PC-9 (cell line): Measurements from ENCODE around the gene FAT1. TPM values are rescaled to one million over a fixed set of nuclear protein-coding genes. Genes with fewer than 3 reads are reported as not detected.

Source experiments
- BruUV-seq: library from RNA; stranded (reverse); fragments of 400-500 nt; replicated peaks from 2 replicates; lab custom pipeline; 2021; lab: Mats Ljungman, UMichigan
- CTCF ChIA-PET: fragments of 300-600 bp; sonication (Branson Sonifier 250); formaldehyde crosslinking; loops from one replicate; lab custom pipeline; 2022; ENCODE audit warnings: antibody characterized with exemption; lab: Charles Lee
- POLR2A ChIA-PET: fragments of 300-600 bp; sonication (Branson Sonifier 250); formaldehyde crosslinking; loops from one replicate; lab custom pipeline; 2022; ENCODE audit warnings: antibody characterized with exemption; ENCODE audit not compliant: unreplicated experiment; lab: Charles Lee
- DNase-seq, 2 experiments: peaks; one replicate each; pipeline versions ENCODE4 v3.0.0 to v3.0.0-alpha.2; 2015 to 2022; ENCODE audit warnings: mixed read lengths in 1 of 2
- H2AFZ ChIP-seq: fragments of 200-600 bp; sonication (generic); 2 replicates; pipeline ENCODE4 v1.8.1; 2017; ENCODE audit warnings: antibody characterized with exemption
- H3F3A ChIP-seq: fragments of 200-600 bp; sonication (generic); 2 replicates; pipeline ENCODE4 v1.8.1; 2017; ENCODE audit warnings: antibody characterized with exemption, mild to moderate bottlenecking, low read depth; ENCODE audit not compliant: insufficient read depth
- H3K27ac ChIP-seq: fragments of 200-600 bp; sonication (generic); 2 replicates; pipeline ENCODE4 v1.6.1; 2016; ENCODE audit warnings: mixed run types
- H3K27me3 ChIP-seq: fragments of 200-600 bp; sonication (generic); 2 replicates; pipeline ENCODE4 v1.6.1; 2016; ENCODE audit warnings: low read depth, mixed run types; ENCODE audit not compliant: insufficient read depth
- H3K36me3 ChIP-seq: fragments of 200-600 bp; sonication (generic); 2 replicates; pipeline ENCODE4 v1.6.1; 2016; ENCODE audit warnings: low read depth, mixed run types
- H3K4me1 ChIP-seq: fragments of 200-600 bp; sonication (generic); replicated peaks from 2 replicates; pipeline ENCODE4 v1.6.1; 2016; ENCODE audit warnings: mixed run types; ENCODE audit not compliant: insufficient read depth
- H3K4me2 ChIP-seq: fragments of 200-600 bp; sonication (generic); 2 replicates; pipeline ENCODE4 v1.6.1; 2017; ENCODE audit warnings: mixed run types
- H3K4me3 ChIP-seq: fragments of 200-600 bp; sonication (generic); 2 replicates; pipeline ENCODE4 v1.6.1; 2016; ENCODE audit warnings: mixed run types
- H3K79me2 ChIP-seq: fragments of 200-600 bp; sonication (generic); 2 replicates; pipeline ENCODE4 v1.6.1; 2017; ENCODE audit warnings: low read depth, mixed run types
- H3K9me2 ChIP-seq: fragments of 200-600 bp; sonication (generic); 2 replicates; pipeline ENCODE4 v1.8.1; 2017; ENCODE audit warnings: mild to moderate bottlenecking; ENCODE audit not compliant: insufficient read depth
- H3K9me3 ChIP-seq: fragments of 200-600 bp; sonication (generic); 2 replicates; pipeline ENCODE4 v1.8.1; 2016; ENCODE audit warnings: low read depth; ENCODE audit not compliant: insufficient read depth
- H4K20me1 ChIP-seq: fragments of 200-600 bp; sonication (generic); 2 replicates; pipeline ENCODE4 v1.8.1; 2017; ENCODE audit not compliant: insufficient read depth
- EZH2 ChIP-seq: fragments of 200-600 bp; sonication (generic); IDR thresholded peaks from 2 replicates; pipeline ENCODE4 v1.8.0; 2017; ENCODE audit warnings: antibody characterized with exemption, low read depth
- intact Hi-C: fragments of 100-400 bp; cut with micrococcal nuclease; formaldehyde crosslinking; loops from one replicate; pipeline ENCODE4 v1.10.0; 2022; ENCODE audit not compliant: unreplicated experiment
- total RNA-seq: library from RNA; stranded (reverse); gene quantifications from 2 replicates; pipeline ENCODE4 v1.2.3, GENCODE V29; 2021
- TF ChIP-seq, protein P1 (sequence below): fragments of 200-600 bp; sonication (generic); conservative IDR thresholded peaks from 2 replicates; pipeline ENCODE4 v1.6.1; 2017; ENCODE audit warnings: mixed run types, antibody characterized with exemption, mild to moderate bottlenecking, moderate library complexity

FAT1 gene
- total RNA-seq, 1 experiment from 2014 or later, result 73.2 TPM

DNA sequence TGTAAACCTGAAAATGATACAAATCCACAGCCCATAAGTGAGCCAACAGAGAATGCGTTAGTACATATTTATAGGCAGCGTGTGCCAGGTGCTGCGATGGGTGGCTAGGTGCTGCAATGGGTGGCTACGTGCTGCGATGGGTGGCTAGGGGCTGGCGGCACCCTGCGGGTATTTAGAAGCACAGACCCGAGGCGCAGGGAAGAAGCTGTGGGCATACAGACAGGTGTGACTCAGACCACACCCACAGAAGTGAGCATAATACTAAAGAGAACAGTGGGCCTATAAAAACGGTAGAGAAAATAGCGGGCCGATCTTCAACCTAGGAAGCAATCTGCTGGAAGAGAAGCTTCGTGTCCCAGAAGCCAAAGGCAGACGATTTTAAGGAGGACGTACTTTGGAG lies 81.1 kb downstream of the FAT1 start:
- H2AFZ ChIP-seq, result no peak overlapping the region
- H3K27me3 ChIP-seq, result no peaks in the 10 kb centered on the region
- no TSS peak for BruUV-seq
- ChIA-PET POLR2A (no interaction called here), CTCF (interaction anchor here (0.7 kb wide), 1 partner anchor 780 kb away, joined by 5 read pairs; no protein-coding TSS in a partner anchor)
- no peak overlapping the region for H3K4me2 ChIP-seq
- no peaks in the 10 kb centered on the region for H3K79me2 ChIP-seq
- H4K20me1 ChIP-seq, result no peaks in the 10 kb centered on the region
- TF ChIP-seq, protein P1, sequence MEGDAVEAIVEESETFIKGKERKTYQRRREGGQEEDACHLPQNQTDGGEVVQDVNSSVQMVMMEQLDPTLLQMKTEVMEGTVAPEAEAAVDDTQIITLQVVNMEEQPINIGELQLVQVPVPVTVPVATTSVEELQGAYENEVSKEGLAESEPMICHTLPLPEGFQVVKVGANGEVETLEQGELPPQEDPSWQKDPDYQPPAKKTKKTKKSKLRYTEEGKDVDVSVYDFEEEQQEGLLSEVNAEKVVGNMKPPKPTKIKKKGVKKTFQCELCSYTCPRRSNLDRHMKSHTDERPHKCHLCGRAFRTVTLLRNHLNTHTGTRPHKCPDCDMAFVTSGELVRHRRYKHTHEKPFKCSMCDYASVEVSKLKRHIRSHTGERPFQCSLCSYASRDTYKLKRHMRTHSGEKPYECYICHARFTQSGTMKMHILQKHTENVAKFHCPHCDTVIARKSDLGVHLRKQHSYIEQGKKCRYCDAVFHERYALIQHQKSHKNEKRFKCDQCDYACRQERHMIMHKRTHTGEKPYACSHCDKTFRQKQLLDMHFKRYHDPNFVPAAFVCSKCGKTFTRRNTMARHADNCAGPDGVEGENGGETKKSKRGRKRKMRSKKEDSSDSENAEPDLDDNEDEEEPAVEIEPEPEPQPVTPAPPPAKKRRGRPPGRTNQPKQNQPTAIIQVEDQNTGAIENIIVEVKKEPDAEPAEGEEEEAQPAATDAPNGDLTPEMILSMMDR, result no peak
- TF ChIP-seq EZH2, result no peak
- H3K36me3 ChIP-seq, result no peaks in the 10 kb centered on the region
- no peaks in the 10 kb centered on the region for H3K9me2 ChIP-seq
- no peak overlapping the region for H3K27ac ChIP-seq
- intact Hi-C loops, result loop anchor here (5.0 kb wide), 1 partner anchor 35 kb away; no protein-coding TSS in a partner anchor
- DNase-seq, result no peak
- peaks cover 16% of the 10 kb centered on the region for H3K4me1 ChIP-seq
- H3K4me3 ChIP-seq, result no peak overlapping the region
- H3K9me3 ChIP-seq, result no peaks in the 10 kb centered on the region
- H3F3A ChIP-seq, result peaks cover 9% of the 10 kb centered on the region

DNA sequence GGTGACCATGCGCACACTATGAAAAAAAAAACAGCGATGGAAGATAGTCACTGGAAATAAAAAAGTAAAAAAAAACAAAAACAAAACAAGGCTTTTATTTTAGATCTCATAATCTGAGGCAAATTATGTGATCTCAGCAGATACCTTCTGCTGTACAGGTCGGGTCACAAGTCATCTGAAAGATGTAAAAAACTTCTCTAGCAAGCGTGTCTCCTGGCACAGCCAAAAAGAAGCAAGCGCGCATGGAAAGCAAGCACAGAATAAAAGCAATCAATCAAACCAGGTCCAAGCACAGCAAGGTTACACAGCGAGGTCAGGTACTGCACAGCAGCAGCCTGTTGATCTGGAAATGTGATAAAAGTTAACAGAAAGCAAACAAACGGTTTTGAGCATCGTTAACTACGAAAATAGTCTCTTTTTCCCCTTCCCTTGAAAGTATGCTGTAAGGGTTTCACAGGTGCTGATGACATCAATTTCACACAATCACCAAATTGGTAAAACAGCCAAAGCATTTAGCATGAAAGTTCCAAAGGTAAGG lies 89.0 kb downstream of the FAT1 start:
- no peak overlapping the region for H3K4me2 ChIP-seq
- no peaks in the 10 kb centered on the region for H3F3A ChIP-seq
- no peaks in the 10 kb centered on the region for H4K20me1 ChIP-seq
- H3K4me1 ChIP-seq, result no peaks in the 10 kb centered on the region
- intact Hi-C loops, result no loop called here
- DNase-seq, result no peak
- H3K9me3 ChIP-seq, result no peaks in the 10 kb centered on the region
- H3K4me3 ChIP-seq, result no peak overlapping the region
- H3K27ac ChIP-seq, result no peak overlapping the region
- BruUV-seq, result no TSS peak
- H2AFZ ChIP-seq, result no peak overlapping the region
- no peak for TF ChIP-seq EZH2
- TF ChIP-seq, protein P1, result no peak
- ChIA-PET POLR2A (no interaction called here), CTCF (no interaction called here)
- no peaks in the 10 kb centered on the region for H3K79me2 ChIP-seq
- H3K9me2 ChIP-seq, result no peaks in the 10 kb centered on the region
- H3K27me3 ChIP-seq, result no peaks in the 10 kb centered on the region
- no peaks in the 10 kb centered on the region for H3K36me3 ChIP-seq

DNA sequence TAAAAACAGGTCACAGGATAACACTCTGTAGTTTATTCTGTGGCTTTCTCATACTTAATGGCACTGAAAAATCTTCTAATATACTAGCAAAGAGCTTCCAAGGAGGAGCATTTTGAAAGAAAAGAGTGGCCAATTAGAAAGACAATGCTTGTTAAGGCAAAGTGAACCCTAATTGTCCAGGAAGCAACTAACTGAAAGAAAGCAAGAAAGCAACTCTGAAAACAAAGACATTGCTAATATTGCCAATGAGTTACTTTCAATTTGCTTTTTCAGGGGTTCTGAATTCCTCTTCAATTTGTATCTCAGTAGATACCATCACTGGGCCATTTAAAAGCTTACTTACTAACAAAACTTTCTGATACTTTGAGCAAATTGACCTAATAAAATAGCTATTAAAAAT lies 89.8 kb downstream of the FAT1 start:
- no peaks in the 10 kb centered on the region for H3K36me3 ChIP-seq
- no peaks in the 10 kb centered on the region for H3K27me3 ChIP-seq
- H3K4me3 ChIP-seq, result no peak overlapping the region
- H2AFZ ChIP-seq, result no peak overlapping the region
- H3K79me2 ChIP-seq, result no peaks in the 10 kb centered on the region
- no peaks in the 10 kb centered on the region for H3K9me3 ChIP-seq
- DNase-seq, result no peak
- ChIA-PET CTCF (no interaction called here), POLR2A (no interaction called here)
- H3K4me1 ChIP-seq, result no peaks in the 10 kb centered on the region
- TF ChIP-seq EZH2, result no peak
- TF ChIP-seq, protein P1, result no peak
- H4K20me1 ChIP-seq, result no peaks in the 10 kb centered on the region
- H3K27ac ChIP-seq, result no peak overlapping the region
- intact Hi-C loops, result no loop called here
- H3K4me2 ChIP-seq, result no peak overlapping the region
- no TSS peak for BruUV-seq
- no peaks in the 10 kb centered on the region for H3K9me2 ChIP-seq
- H3F3A ChIP-seq, result no peaks in the 10 kb centered on the region
